Activated CD8-positive, alpha-beta memory T cell treated with anti-CD3 and anti-CD28 coated beads, Interleukin-2, amount 50 U/mL, for 24 hours (primary cell): ENCODE data around the gene OR13C4.
"Not testable (repeated sequence)": the region's sequence is repeated elsewhere in the genome, so short reads cannot be mapped to it uniquely, and the experiment has no call there.

Source experiments
- DNase-seq: peaks from one replicate; pipeline ENCODE4 v3.0.0-alpha.2; 2020; ENCODE audit errors: extremely low read depth

The OR13C4 gene

DNA sequence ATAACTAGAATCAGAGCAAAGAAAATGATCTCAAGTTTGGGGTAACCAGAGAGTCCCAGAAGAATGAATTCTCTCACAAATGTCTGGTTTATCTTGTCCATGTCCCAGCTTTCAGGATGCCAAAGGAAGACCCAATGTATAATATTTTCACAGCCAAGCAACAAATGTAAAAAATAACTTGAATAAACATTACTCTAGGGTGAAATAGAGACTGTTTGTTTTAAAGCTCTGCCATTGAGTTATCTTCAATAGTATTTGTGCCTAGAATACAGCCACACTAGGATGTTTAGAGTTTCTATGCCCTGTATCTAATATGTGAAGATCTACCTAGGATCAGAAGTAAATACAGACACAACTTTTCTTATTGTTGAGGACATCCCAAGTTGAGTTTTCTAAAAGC is at the start of gene OR13C4:
OR13C4 (minus strand) TSS at position 101 of the 400 bp plus-strand sequence; CDS start at position 101, 0 bp downstream.
- DNase-seq, result no peak

DNA sequence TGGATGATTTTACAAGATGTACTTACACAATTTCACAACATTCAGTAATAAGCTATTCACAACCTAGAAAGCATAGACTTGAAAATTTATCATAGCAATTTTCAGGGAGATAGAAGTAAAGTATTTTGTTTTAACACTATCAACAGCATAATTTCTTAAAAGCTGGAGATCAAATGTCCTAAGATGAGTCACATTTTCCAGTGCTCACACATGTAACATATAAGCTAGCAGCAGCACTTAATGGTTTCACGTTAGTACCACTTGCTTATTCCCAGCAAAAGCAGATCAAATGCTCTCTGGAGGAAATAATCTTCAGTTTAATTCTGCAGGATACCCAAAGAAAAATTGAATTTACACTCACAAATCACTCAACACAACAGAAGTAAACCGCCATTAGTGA is 48.4 kb upstream of the OR13C4 start:
- DNase-seq, result no peak

DNA sequence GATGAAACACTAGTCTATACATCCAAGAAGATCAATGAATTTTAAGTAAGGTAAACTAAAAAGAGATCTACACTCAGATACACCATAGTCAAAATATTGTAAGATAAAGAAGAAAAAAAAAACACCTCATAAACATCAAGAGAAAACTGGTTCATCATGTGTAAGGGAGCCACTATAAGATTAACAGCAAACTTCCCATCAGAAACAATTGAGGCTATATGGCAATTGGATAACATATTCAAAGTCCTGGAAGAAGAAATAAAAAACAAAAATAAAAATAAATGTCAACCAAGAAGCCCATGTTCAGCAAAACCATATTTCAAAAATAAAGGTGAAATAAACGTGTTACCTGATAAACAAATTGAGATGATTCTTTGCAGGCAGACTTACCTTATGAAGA is 45.6 kb upstream of the OR13C4 start:
- no peak for DNase-seq

DNA sequence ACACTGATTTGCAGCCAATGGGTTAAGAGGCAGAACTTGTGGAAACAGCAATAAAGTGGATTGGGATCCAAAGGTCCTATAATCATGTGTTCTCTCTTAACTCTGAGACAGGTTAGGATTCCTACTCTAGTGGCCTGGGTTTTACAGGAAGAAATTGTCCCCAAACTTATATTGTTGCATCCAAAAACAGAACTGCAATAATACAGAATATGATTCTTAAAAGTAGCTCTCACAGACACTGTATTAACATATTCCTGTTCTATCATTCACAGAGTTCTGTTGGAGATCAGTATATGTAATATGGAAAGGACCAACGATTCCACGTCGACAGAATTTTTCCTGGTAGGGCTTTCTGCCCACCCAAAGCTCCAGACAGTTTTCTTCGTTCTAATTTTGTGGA is 41.9 kb upstream of the OR13C4 start, which contains the start of gene OR13C8:
OR13C8 (plus strand) TSS at position 301 of the 400 bp plus-strand sequence; CDS start at position 301, 0 bp downstream.
- no peak for DNase-seq

DNA sequence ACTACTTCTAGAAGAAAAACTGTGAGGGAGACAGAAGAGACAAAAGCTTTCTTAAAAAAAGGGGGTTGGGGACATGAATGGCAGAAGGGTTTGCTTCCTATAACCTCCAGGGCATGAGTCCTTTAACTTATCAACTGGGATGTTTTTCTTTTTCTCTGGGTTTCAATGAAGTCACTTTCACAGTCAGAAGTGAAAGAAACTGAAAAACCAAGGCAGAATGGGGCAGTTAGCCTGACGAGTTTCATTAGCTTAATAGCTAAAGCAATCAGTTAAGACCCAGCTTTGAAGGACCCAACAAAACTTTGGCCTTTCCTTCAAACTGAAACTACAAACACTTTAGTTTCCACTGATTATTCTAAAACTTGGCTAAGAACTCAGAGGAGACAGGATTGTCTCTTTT is 37.3 kb upstream of the OR13C4 start:
- DNase-seq, result no peak

DNA sequence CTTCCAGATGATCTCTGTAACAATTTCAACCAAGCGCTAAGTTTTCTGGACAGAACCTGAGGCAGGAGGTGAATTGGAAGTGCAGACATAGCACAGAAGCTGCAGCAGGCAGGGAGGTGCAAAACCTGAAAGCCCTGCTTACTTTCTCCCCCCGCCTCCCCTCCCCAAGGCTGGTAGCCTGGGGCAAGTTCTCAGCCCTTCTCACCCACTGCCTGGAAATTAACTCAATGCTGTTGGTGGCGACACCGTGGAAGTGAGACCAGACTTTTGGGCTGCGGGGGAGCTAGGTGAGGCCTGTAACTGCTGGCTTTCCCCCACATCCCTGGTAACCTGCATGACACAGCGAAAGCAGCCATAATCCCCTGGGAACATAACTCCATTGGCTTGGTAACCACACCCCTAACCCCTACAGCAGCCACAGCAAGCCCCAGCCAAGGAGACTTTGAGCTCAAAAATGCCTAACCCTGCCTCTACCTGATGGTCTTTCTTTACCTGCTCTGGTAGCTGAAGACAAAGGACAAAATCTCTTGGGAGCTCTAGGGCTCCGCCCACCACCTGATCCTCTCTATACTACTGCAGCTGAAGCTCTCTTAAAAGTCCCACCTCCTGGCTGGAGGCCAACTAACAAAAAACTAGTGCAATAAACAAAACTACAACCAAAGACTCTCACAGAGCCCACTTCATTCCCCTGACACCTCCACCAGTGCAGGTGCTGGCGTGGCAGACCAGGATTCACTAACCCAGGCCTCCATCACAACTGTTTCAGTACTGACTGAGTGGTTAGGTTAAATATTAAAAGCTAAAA is 30.0 kb upstream of the OR13C4 start:
- DNase-seq, result no peak

DNA sequence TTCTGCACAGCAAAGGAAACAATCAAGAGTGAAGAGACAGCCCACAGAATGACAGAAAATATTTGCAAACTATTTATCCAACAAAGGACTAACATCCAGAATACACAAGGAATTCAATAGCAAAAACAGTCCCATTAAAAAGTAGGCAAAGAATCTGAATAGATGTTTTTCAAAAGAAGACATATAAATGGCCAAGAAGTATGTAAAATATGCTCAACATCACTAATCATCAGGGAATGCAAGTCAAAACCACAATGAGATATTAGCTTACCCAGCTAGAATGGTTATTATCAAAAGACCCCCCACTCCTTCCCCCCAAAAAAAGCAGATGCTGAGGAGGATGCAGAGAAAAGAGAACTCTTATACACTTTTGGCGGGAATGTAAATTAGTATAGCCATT is 28.5 kb upstream of the OR13C4 start:
- DNase-seq, result no peak

DNA sequence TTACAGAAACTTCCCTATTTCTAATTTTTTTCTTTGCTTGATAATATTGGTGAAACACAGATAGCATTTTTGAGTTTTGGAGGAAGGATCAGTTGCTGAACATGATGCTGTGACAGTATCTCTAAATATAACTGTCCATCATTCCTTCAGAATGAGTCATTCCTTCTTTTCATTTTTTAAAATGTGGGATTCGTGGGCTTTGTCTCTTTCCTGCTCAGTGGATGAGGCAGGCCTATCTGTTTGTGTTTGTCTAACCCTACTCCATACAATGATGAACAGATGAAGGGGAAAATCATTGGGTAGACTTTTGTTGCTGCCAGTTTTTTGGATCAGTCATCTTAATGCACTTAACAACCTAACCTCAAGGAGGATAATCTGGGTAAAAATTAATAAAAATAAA is 26.3 kb upstream of the OR13C4 start:
- DNase-seq, result no peak

DNA sequence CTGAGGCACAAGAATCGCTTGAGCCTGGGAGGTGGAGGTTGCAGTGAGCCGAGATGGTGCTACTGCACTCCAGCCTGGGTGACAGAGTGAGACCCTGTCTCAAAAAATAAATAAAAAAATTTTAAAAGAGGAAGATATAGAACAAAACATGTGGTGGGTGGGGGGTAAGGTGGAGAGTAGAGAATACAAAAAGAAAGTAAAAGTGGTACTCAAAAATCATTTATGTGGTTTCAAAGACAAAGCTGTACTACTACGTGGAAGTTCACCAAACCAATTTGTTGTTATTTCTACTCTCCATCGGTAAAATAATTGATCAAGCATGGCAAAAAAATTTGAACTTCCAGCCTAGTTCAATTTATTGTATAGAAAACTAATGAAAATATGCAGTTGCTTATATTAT is 17.6 kb upstream of the OR13C4 start:
- DNase-seq, result no peak

DNA sequence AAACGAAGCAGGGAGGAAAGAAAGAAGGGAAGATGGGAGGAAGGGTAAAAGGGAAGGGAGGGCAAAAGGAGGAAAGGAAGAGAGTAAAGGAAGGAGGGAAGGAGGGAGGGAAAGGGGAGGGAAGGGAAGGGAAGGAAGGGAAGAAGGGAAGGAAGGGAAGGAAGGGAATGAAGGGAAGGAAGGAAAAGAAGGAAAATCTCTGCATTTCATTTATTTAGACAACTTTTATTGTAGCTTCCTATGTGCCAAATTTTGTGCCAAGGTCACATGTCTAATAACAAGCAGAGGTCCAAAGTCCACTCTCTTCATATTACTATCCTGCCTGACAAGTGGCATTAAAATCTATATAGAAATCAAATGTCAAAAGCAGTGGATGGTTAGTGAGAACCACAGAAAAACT is 12.3 kb upstream of the OR13C4 start:
- DNase-seq, result no peak

DNA sequence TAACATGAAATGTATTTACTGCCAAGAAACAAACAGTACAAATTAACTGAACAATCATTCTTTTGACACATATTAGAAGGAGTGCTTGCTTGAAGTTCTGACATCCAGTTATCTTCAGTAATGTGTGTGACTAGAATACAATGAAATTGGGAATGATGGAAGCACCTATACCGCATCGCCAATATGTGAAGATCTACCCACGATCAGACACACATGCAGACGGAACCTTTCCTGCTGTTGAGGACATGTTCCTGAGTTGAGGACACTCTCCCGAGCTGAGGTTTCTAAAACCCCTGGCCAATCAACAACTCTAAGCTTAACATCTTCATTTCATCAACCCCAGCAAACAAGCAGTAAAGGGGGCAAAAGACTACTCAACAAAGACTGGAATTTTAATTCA is 9.7 kb upstream of the OR13C4 start, which contains the start of gene OR13C3:
OR13C3 (minus strand) TSS at position 101 of the 400 bp plus-strand sequence. CDS start 133 bp downstream, outside the sequence.
- no peak for DNase-seq

DNA sequence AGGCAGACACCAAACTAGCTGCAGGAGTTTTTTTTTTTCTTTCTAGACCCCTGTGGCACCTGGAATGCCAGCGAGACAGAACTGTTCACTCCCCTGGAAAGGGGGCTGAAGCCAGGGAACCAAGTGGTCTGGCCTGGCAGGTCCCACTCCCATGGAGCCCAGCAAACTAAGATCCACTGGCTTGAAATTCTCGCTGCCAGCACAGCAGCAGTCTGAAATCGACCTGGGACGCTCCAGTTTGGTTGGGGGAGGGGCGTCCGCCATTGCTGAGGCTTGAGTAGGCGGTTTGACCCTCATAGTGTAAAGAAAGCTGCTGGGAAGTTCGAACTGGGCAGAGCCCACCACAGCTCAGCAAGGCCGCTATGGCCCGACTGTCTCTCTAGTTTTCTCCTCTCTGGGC is 6.8 kb downstream of the OR13C4 start:
- not testable (repeated sequence) for DNase-seq

DNA sequence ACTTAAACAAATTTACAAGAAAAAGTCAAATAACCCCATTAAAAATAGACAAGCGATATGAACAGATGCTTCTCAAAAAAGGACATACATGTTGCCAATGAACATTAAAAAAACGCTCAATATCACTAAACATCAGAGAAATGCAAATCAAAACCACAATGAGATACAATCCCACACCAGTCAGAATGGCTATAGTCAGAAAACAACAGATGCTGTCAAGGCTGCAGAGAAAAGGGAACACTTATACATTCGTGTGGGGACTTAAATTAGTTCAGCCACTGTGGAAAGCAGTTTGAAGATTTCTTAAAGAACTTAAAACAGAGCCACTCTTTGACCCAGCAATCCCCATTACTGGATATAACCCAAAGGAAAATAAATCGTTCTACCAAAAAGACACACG is 12.1 kb downstream of the OR13C4 start:
- no peak for DNase-seq

DNA sequence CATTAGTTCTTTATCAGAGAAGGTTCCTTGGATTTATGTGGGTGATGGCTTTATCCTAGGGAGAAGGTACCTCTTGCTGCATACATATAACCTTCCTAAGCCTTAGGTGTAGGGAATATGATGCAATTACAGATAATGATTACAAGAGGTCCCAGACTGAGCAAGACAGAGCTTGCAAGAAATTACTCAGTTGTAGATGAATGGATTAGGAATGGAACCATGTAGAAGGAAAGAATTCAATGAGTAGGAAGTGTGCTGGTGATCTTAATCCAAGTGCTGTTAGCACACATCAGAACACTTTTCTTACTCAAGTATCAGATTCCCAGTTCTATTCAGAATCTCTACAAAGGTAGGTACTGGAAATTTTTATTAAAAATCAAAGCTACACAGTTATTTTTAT is 20.4 kb downstream of the OR13C4 start:
- DNase-seq, result no peak

DNA sequence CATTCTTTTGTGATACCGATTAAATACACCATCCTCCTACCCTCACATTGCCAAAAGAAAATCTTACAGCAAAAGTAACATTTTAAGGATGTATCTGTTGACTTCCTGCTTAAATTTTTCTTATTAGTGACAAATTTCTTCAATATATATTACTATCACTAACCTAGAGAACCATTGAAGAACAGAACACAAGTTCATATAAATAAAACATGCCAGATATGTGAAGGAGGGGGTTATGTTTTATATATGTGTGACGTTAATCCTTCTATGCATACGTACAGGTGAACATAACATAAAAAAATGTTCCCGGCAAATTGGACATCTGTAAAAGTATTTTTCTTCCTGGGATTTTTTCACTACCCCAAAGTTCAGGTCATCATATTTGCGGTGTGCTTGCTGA is 23.0 kb downstream of the OR13C4 start, which contains the start of gene OR13F1:
OR13F1 (plus strand) TSS at position 301 of the 400 bp plus-strand sequence; CDS start at position 301, 0 bp downstream.
- DNase-seq, result no peak

DNA sequence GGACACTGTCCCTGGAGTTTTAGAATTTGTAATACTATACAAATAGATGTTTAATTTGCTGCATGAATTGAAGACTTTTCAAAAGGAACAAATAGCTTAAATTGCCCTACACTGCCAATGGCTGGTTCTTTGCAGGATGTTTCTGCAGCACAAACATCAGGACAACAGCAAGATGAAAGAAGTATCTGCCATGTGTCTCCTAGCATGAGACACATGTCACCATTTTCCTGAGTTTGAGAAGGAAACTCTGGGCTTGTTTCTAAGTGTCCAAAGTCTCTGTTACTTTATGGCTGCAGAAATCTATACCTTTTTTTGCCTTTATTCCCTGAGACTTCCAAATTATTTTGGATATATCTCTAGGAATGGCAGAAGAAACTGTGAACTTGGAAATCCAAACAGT is 23.6 kb downstream of the OR13C4 start:
- DNase-seq, result no peak

DNA sequence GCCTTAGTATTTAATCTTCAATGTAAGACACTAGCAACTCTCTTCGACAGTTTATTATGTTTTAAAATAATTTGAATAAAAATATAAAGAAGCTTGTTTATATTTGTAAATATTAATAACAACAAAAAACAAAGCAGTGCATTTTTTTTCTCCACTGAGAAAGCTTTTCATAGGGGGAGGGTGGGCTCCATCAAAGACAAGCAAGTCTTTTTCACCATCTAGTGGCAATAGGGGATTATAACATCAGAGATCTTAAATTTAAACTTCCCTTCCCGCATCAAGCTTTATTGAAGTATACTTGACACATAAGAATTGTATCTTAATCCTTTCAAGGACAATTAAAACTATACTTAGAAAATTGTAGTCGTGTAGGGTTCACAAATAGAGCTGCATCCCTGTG is 32.2 kb downstream of the OR13C4 start:
- DNase-seq, result no peak

DNA sequence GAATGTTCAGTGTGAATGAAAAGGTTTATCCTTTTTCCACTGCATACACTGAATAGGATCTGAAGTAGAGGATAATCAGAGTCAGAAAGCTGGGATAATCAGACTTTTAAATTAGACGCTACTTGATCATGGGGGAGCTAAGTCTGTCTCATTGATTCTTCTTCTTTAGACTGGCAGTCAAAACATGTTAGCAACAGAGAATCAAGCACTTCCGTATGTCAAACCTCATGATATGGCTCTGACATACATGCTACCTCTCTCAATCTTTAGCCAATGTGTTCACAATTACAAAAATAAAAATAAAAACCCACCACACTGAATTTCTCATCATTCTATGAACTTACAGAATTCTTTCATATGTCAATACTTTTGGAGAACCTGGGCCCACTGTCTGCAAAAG is 42.0 kb downstream of the OR13C4 start:
- DNase-seq, result no peak

DNA sequence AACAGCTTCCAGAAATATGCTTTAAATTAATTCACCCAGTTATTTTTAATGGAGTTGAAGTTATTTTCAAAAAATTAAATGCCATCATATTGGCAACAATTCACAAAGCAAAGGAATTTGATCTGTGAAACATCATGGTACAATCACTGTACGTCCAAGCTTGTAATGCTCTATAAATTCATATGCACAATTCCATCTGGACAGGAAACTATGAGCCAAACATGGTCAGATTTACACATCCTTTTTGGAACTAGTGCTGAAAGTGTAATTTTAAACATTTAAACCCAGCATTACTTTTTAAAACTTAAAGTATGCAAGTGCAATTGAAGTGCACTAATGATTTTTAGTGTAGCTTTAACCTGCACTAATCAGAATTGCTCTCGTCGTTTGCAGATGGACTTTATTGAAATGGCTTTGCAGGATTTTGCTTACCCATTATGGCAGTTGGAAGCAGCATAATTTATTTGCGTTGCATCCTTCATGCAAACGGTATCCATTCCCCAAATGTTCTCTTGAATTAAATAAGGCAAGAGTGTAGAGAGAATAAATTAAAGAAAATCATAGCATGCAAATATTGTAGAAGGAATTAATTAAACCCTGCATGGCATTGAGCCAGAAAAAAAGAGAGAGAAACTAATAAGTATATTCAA is 44.0 kb downstream of the OR13C4 start:
- DNase-seq, result no peak
